Thymus (tissue), 11 donors: Measurements from ENCODE around the gene COL4A1. TPM values are rescaled to one million over a fixed set of nuclear protein-coding genes. Genes with fewer than 3 reads are reported as not detected.

Experiments
- DNase-seq, 9 donors: peaks; one replicate each; pipeline ENCODE4 v3.0.0-alpha.2; 2013; ENCODE audit warnings: low spot score in 9 of 9, low read depth in 6 of 9, missing footprints in 1 of 9
- H3K27ac ChIP-seq, 2 donors: one replicate each; pipeline ENCODE4 v1.5.1; 2013; ENCODE audit warnings: control low read depth in 1 of 2, low read depth in 1 of 2, low read length in 1 of 2, mild to moderate bottlenecking in 1 of 2, moderate library complexity in 1 of 2
- H3K27me3 ChIP-seq, 2 donors: one replicate each; pipeline ENCODE4 v1.5.1; 2013; ENCODE audit warnings: low read length in 1 of 2; ENCODE audit not compliant: control insufficient read depth in 2 of 2, insufficient read depth in 1 of 2
- H3K36me3 ChIP-seq, 2 donors: one replicate each; pipeline ENCODE4 v1.5.1; 2013; ENCODE audit warnings: low read length in 1 of 2, mild to moderate bottlenecking in 1 of 2, moderate library complexity in 1 of 2; ENCODE audit not compliant: control insufficient read depth in 2 of 2, insufficient read depth in 2 of 2
- H3K4me1 ChIP-seq, 2 donors: one replicate each; pipeline ENCODE4 v1.5.1; 2013; ENCODE audit warnings: low read length in 2 of 2; ENCODE audit not compliant: control insufficient read depth in 2 of 2, insufficient read depth in 2 of 2
- H3K4me3 ChIP-seq, 2 donors: one replicate each; pipeline ENCODE4 v1.5.1; 2013; ENCODE audit warnings: low read length in 2 of 2, control low read depth in 1 of 2, mild to moderate bottlenecking in 1 of 2
- H3K9me3 ChIP-seq, 2 donors: one replicate each; pipeline ENCODE4 v1.5.1; 2013; ENCODE audit warnings: low read length in 1 of 2, mild to moderate bottlenecking in 1 of 2; ENCODE audit not compliant: control insufficient read depth in 2 of 2, insufficient read depth in 1 of 2
- WGBS: extraction: QIAGEN DNeasy Blood & Tissue Kit; methylation state at CpG from one replicate; pipeline ENCODE4 v1.1.7; 2013; 5-methylcytosine and 5-hydroxymethylcytosine counted together
- polyA plus RNA-seq: library from polyadenylated mRNA; stranded (reverse); fragments of 200-250 nt; gene quantifications from one replicate; pipeline ENCODE4 v1.2.3, GENCODE V29; 2013
- total RNA-seq: library from RNA; stranded (reverse); fragments of 120-200 nt; gene quantifications from one replicate; pipeline ENCODE4 v1.2.4, GENCODE V29; 2013
- donor health status: healthy.

Gene COL4A1
- total and polyA plus RNA-seq, 2 donors = 63.0 to 95.2 TPM

- no peak for DNase-seq
- no peaks in the 10 kb centered on the region for H3K9me3 ChIP-seq
- peaks cover 0 to 5% of the 10 kb centered on the region in 2 donors for H3K27me3 ChIP-seq
- H3K4me1 ChIP-seq = no peaks in the 10 kb centered on the region
- no peak overlapping the region for H3K27ac ChIP-seq
- H3K36me3 ChIP-seq = no peaks in the 10 kb centered on the region
- H3K4me3 ChIP-seq = no peak overlapping the region
- WGBS = 85% methylated on average over 16 of the region's 16 CpGs
These were observed 75.5 kb downstream of the COL4A1 start for GRCh38 chr13:110231348-110232047.

GRCh38 chr13:110230661-110231347 lies 76.2 kb downstream of the COL4A1 start:
- Histone ChIP-seq H3K9me3 (no peaks in the 10 kb centered on the region), H3K27ac (no peak overlapping the region)
- 80% methylated on average over 18 of the region's 18 CpGs for WGBS

GRCh38 chr13:110229905-110230563 lies 76.9 kb downstream of the COL4A1 start:
- peaks cover 0 to 5% of the 10 kb centered on the region in 2 donors for H3K27me3 ChIP-seq
- H3K4me1 ChIP-seq = no peaks in the 10 kb centered on the region

More at GRCh38 chr13:110230661-110231347, 76.2 kb downstream of the COL4A1 start:
- Histone ChIP-seq H3K36me3 (no peaks in the 10 kb centered on the region), H3K4me3 (no peak overlapping the region), H3K27me3 (peaks cover 0 to 5% of the 10 kb centered on the region in 2 donors), H3K4me1 (no peaks in the 10 kb centered on the region)
- DNase-seq = no peak

GRCh38 chr13:110228936-110229904 lies 77.7 kb downstream of the COL4A1 start:
- DNase-seq = no peak
- Histone ChIP-seq H3K9me3 (no peaks in the 10 kb centered on the region), H3K27me3 (peaks cover 0 to 5% of the 10 kb centered on the region in 2 donors), H3K36me3 (no peaks in the 10 kb centered on the region), H3K4me1 (no peaks in the 10 kb centered on the region), H3K27ac (no peak overlapping the region), H3K4me3 (no peak overlapping the region)
- 86% methylated on average over 15 of the region's 15 CpGs for WGBS

More at GRCh38 chr13:110229905-110230563, 76.9 kb downstream of the COL4A1 start:
- 89% methylated on average over 16 of the region's 16 CpGs for WGBS
- Histone ChIP-seq H3K27ac (no peak overlapping the region), H3K9me3 (no peaks in the 10 kb centered on the region), H3K36me3 (no peaks in the 10 kb centered on the region), H3K4me3 (no peak overlapping the region)
- DNase-seq = no peak

- no peak overlapping the region for H3K27ac ChIP-seq
These were observed 78.9 kb downstream of the COL4A1 start for GRCh38 chr13:110227864-110228643.

GRCh38 chr13:110227416-110227815 lies 79.5 kb downstream of the COL4A1 start:
- H3K4me3 ChIP-seq = no peak overlapping the region
- no peak overlapping the region for H3K27ac ChIP-seq
- no peak for DNase-seq
- peaks cover 0 to 5% of the 10 kb centered on the region in 2 donors for H3K27me3 ChIP-seq
- H3K4me1 ChIP-seq = no peaks in the 10 kb centered on the region
- H3K36me3 ChIP-seq = no peaks in the 10 kb centered on the region
- WGBS = 88% methylated on average over 3 of the region's 3 CpGs
- no peaks in the 10 kb centered on the region for H3K9me3 ChIP-seq

More at GRCh38 chr13:110227864-110228643, 78.9 kb downstream of the COL4A1 start:
- no peaks in the 10 kb centered on the region for H3K4me1 ChIP-seq
- no peak for DNase-seq
- H3K4me3 ChIP-seq = no peak overlapping the region
- no peaks in the 10 kb centered on the region for H3K36me3 ChIP-seq
- no peaks in the 10 kb centered on the region for H3K9me3 ChIP-seq
- 93% methylated on average over 28 of the region's 28 CpGs for WGBS
- H3K27me3 ChIP-seq = peaks cover 0 to 5% of the 10 kb centered on the region in 2 donors

GRCh38 chr13:110225609-110226574 lies 81.1 kb downstream of the COL4A1 start:
- no peak for DNase-seq
- Histone ChIP-seq H3K36me3 (no peaks in the 10 kb centered on the region), H3K27ac (no peak overlapping the region), H3K27me3 (peaks cover 0 to 6% of the 10 kb centered on the region in 2 donors), H3K4me1 (no peaks in the 10 kb centered on the region), H3K4me3 (no peak overlapping the region), H3K9me3 (no peaks in the 10 kb centered on the region)
- 76% methylated on average over 12 of the region's 12 CpGs for WGBS
